Activated CD8-positive, alpha-beta memory T cell treated with anti-CD3 and anti-CD28 coated beads for 48 hours (primary cell): ENCODE data around the gene NDE1.
"Not testable (repeated sequence)": the region's sequence is repeated elsewhere in the genome, so short reads cannot be mapped to it uniquely, and the experiment has no call there.

ENCODE experiments used
- DNase-seq, 3 experiments: peaks; one replicate each; pipeline ENCODE4 v3.0.0-alpha.2; 2020; ENCODE audit warnings: low read depth in 2 of 3, low spot score in 2 of 3

Gene NDE1

DNA sequence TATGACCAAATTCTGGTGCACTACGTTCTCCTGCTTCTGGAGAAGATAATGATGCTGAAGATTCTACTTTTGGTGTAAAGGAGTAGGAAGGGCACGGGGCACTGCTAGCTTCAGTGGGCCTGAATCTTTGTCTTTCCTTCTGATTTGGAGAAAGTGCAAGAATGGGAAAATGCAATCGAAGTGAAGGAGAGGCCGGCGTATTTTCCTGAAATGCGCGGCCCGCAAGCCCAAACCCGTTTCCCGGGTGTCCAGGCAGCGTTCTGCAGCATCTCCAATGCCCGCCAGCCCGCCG is 372 bp upstream of the NDE1 start:
- DNase-seq = no peak

- peak in 1 of 3 experiments; percentile 11 for DNase-seq
Observed at GRCh38 chr16:15650698-15651171, 690 bp downstream of the NDE1 start.

DNA sequence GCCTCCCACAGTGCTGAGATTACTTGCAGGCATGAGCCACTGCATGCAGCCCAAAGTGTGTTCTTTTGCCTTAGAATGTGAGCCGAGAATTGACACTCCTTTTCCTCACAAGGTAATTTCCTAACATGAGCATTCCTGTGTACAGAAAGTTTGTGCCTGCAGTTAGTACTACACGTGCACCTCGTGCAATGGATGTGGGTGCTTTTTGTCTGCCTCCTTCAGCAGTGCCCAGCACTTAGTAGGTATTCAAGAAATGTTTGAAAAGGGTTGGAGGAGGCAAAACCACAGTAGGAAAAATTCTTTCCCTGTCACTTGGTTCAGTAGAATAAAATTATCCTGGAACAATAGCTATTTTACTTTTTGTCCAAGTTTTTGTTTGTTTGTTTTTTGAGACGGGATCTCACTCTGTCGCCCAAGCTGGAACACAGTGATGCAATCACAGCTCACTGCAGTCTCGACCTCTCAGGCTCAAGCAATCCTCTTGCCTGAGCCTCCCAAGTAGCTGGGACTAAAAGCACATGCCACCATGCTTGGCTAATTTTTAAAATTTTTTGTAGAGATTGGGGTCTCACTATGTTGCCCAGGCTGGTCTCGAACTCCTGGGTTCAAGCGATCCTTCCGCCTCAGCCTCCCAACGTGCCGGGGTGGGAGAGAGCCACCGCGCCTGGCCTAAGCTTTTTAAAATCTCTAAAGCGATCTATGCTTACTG is 2.4 kb downstream of the NDE1 start:
- DNase-seq = no peak

DNA sequence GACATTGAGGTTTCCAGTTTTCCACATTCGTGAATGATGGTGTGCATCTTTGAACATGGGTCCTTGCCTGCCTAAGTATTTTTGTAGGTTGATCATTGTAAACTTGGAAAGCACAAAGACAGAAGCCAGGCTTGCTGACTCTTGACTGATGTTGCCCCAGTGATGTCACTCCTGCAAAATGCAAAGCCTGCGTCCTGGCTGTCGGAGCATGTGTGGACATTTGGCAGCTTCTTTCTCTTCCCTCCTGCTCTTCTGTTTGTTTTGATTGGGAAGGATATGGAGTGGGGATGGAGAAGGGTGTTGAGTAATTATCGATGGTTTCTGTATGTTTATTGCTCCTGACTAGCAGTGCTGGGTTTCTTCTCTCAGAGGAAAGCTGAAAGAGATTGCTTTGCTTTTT is 3.2 kb downstream of the NDE1 start:
- no peak for DNase-seq

GRCh38 chr16:15654591-15654990 is 4.5 kb downstream of the NDE1 start:
- DNase-seq = no peak

DNA sequence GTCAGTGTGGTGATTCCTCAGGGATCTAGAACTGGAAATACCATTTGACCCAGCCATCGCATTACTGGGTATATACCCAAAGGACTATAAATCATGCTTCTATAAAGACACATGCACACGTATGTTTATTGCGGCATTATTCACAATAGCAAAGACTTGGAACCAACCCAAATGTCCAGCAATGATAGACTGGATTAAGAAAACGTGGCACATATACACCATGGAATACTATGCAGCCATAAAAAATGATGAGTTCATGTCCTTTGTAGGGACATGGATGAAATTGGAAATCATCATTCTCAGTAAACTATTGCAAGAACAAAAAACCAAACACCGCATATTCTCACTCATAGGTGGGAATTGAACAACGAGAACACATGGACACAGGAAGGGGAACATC is 5.5 kb downstream of the NDE1 start:
- DNase-seq = not testable (repeated sequence)

- no peak for DNase-seq
Observed at GRCh38 chr16:15658149-15658548, 8.1 kb downstream of the NDE1 start.

DNA sequence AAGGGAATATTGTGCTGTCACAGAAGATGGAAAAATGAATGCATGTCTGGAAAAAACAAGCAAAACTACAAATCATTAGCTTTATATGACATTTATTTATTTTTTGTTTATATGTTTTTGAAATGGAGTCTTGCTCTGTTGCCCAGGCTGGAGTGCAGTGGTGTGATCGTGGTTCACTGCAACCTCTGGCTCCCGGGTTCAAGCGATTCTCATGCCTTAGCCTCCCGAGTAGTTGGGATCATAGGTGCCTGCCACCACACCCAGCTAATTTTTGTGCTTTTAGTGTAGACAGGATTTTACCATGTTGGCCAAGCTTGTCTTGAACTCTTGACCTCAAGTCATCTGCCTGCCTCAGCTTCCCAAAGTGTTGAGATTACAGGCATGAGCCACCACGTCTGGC is 8.5 kb downstream of the NDE1 start:
- no peak for DNase-seq

DNA sequence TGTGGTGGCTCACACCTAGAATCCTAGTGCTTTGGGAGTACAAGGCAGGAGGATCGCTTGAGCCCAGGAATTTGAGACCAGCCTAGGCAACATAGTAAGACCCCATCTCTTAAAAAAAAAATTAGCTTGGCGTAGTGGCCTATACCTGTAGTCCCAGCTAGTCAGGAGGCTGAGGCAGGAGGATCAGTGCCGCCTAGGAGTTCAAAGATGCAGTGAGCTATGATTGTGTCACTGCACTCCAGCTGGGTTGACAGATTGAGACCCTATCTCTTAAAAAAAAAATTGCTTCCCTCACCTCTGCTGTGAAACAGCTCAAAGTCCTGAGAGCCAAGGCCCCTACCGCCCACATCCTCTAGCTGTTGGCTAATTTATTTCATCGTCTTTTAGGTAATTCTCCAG is 10.2 kb downstream of the NDE1 start:
- DNase-seq = no peak

DNA sequence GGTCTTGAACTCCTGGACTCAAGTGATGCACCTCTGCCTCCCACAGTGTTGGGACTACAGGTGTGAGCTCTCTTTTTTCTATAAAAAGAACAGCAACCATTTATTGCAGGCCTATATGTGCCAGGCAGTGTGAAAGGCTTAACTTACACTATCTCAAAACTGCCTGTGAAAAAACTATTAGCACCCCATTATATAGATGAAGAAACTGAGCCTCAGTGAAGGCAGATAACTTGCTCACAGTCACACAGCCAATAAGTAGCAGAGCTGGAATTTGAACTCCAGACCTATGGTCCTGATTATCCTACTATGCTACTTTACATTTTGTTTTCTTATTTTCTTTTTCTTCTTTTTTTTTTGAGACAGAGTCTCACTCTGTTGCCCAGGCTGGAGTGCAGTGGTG is 15.1 kb downstream of the NDE1 start:
- DNase-seq = no peak

DNA sequence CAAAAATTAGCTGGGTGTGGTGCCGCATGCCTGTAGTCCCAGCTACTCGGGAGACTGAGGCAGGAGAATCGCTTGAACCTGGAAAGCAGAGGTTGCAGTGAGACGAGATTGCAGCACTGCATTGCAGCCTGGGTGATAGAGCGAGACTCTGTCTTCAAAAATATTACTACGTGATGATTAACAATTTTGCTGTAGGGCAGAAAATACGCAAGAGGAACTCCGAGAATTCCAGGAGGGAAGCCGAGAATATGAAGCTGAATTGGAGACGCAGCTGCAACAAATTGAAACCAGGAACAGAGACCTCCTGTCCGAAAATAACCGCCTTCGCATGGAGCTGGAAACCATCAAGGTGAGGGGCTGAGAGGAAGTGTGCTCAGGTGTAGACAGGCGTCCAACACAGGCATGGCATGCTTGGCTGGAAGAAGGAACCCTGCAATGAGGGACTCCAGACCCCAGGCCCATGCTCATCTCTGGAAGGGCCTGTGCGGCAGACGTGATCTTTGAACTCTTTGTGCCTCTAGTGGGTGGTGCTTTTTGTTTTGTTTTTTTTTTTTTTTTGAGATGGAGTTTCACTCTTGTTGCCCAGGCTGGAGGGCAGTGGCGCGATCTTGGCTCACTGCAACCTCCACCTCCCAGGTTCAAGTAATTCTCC is 17.2 kb downstream of the NDE1 start:
- no peak for DNase-seq

DNA sequence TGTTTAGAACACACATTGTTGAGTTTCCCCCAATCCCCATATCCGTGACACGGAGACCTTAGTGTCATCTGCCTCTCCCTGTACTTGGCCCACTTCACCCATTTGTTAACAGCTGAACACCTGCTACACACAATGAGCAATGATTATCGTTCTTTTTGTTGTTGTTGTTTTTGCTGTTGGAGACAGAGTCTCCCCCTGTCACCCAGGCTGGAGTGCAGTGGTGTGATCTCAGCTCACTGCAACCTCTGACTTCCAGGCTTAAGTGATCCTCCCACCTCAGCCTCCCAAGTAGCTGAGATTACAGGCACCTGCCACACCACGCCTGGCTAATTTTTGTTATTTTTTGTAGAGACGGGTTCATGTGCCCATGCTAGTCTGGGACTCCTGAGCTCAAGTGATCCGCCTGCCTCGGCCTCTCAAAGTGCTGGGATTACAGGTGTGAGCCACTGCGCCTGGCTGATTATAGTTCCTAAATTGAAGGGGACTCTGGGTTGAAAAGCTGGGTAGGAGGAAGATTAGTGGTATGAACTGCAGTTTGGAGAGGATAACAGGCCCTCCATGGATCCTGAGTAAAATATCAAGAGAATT is 21.6 kb downstream of the NDE1 start:
- no peak for DNase-seq

DNA sequence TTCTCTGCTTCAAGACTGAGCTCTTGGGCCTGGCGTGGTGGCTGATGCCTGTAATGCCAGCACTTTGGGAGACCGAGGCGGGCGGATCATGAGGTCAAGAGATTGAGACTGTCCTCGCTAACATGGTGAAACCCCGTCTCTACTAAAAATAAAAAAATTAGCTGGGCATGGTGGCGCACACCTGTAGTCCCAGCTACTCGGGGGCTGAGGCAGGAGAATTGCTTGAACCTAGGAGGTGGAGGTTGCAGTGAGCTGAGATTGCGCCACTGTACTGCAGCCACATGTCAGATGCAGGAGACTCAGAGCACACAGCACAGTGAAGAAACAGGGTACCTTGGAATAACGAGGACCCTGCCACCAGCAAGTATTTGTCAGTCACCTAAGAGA is 22.1 kb downstream of the NDE1 start:
- DNase-seq = not testable (repeated sequence)

DNA sequence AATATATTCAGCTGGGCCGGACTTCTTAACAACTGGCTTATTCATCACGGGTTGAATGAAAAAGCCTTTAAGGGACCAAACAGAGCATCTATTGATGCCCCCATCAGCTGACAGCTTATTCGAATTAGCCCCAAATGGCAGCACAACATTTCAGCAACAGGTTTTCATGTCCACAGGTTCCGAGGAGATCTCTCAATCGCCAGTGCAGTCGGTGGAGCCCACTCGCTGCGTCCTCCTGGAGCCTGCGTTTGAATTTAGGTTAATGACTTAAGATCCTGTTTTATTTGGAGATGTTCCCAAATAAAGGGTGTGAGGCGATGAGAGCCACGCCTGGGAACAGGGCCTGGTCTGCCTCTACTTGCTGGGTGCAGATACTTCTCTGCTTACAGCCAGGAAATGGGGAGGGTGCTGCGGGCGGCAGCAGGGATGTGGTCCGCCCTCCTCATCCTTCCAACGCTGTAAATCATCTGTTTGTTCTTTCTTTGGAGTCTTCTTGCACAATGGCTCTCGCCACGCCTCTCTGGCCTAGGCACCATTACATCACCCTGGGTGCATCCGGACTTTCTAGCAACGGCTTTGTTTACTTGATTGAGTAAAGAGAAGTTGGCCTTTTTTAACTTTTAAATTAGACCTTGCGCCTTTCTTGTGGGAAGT is 22.6 kb downstream of the NDE1 start:
- DNase-seq = peak in 2 of 3 experiments; percentile 5 to 8

- DNase-seq = no peak
Observed at GRCh38 chr16:15674571-15674970, 24.5 kb downstream of the NDE1 start.

DNA sequence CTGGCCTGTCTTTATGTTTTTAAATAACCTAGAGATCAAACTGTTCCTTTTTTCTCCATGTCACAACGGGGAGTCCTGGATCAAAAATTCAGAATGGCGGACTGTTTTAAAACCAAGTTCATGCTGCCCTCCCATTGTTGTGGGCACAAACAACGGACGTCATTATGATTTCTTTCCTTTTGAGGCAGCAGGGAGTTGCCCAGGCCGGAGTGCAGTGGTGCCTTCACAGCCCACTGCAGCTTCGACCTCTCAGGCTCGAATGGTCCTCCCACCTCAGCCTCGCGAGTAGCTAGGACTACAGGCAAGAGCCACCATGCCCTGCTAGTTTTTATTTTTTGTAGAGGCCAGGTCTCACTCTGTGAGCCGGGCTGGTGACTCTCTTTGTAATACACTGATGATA is 26.5 kb downstream of the NDE1 start:
- DNase-seq = no peak

DNA sequence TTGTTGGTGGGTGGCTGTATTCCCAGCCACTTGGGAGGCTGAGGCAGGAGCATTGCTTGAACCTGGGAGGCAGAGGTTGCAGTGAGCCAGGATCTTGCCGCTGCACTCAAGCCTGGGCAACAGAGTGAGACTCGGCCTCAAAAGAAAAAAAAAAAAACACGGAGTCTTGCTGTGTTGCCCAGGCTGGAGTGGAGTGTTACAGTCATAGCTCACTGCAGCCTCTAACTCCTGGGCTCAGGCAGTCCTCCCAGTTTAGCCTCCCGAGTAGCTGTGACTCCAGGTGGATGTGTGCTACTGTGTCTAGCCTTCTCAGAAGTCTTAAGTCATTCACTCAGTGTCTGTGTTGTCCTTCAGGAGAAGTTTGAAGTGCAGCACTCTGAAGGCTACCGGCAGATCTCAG is 27.4 kb downstream of the NDE1 start:
- DNase-seq = no peak

- DNase-seq = peak in 1 of 3 experiments; percentile 14
Observed at GRCh38 chr16:15682105-15682570, 32.1 kb downstream of the NDE1 start.

GRCh38 chr16:15686287-15686686 is 36.2 kb downstream of the NDE1 start:
- no peak for DNase-seq

- no peak for DNase-seq
Observed at GRCh38 chr16:15689290-15689689, 39.2 kb downstream of the NDE1 start.

DNA sequence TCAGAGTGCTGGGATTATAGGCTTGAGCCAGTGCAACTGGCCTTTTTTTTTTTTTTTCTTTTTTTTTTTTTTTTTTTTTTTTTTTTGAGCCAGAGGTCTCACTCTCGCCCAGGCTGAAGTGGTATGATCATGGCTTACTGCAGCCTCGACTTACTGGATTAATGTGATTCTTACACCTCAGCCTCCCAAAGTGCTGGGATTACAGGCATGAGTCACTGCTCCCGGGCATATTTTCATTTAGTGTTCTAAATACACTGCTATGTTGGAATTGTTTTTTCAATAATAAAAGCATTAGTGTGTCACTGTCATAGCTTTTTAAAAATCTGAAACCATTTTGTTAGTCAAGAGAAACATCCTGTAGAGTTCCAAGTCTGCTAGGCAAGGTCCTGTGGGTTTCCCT is 40.3 kb downstream of the NDE1 start:
- DNase-seq = no peak

DNA sequence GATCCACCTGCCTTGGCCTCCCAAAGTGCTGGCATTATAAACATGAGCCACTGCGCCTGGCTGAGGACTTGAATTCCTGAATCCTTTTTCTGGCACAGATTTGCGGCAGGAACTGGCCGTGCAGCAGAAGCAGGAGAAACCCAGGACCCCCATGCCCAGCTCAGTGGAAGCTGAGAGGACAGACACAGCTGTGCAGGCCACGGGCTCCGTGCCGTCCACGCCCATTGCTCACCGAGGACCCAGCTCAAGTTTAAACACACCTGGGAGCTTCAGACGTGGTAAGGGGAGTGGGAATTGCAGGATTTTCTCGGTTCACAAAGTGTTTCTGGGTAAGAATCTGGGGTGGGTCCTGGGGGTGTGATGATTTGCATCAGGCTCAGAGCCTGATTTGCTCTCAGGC is 41.0 kb downstream of the NDE1 start:
- DNase-seq = no peak
